ENCODE measurements around the gene RIMBP3C.

- TF ChIP-seq CTCF (IDR thresholded peaks at IDR 0.05) (no peak), EZH2 (IDR thresholded peaks at IDR 0.05; ENCODE audit: borderline replicate concordance, insufficient read depth, low read depth, low read length, poor library complexity, severe bottlenecking) (no peak)
Measured at GRCh38 chr22:21579474-21579851, 28.2 kb upstream of the RIMBP3C start.

Data from B cell (primary cell).